C4-2B (cell line): ENCODE data around the gene ELP1.

Experiments used
- ZFX ChIP-seq: fragments of 450-650 bp; IDR thresholded peaks from 2 replicates; pipeline ENCODE4 v1.6.1; 2017
- TF ChIP-seq, protein P1 (sequence below): fragments of 450-650 bp; conservative IDR thresholded peaks from 2 replicates; pipeline ENCODE4 v1.5.1; 2017; ENCODE audit warnings: mild to moderate bottlenecking

DNA sequence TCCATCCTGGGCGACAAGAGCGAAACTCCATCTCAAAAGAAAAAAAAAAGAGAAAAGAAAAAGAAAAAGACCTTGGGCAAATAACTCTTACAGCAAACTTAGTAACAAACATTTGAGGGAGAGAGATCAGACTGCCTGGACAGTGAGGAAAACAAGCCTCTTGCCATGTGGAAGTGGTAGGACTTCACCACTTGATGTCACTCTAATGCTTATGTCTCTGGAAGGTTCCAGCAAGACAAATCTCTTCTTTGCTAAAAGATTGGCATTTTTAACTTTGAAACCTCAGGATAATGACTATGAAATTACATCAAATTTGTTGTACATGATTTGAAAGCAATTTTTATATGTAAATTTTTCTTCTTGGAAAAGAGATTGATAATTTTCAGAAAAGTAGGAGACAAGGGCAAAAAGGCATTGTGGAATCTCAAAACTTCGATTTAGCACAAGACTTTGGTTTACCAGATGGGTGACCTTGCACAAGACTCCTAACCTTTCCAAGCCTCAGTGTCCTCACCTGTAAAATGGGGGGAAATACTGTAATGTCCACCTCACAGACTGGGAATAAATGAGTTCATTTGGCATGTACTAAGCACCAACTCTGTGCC lies 83.5 kb downstream of the ELP1 start:
- TF ChIP-seq, protein P1, sequence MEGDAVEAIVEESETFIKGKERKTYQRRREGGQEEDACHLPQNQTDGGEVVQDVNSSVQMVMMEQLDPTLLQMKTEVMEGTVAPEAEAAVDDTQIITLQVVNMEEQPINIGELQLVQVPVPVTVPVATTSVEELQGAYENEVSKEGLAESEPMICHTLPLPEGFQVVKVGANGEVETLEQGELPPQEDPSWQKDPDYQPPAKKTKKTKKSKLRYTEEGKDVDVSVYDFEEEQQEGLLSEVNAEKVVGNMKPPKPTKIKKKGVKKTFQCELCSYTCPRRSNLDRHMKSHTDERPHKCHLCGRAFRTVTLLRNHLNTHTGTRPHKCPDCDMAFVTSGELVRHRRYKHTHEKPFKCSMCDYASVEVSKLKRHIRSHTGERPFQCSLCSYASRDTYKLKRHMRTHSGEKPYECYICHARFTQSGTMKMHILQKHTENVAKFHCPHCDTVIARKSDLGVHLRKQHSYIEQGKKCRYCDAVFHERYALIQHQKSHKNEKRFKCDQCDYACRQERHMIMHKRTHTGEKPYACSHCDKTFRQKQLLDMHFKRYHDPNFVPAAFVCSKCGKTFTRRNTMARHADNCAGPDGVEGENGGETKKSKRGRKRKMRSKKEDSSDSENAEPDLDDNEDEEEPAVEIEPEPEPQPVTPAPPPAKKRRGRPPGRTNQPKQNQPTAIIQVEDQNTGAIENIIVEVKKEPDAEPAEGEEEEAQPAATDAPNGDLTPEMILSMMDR = peak; percentile 71
- no peak for TF ChIP-seq ZFX
